Endothelial cell of umbilical vein (primary cell): ENCODE results near the gene ZBTB39.

Experiments used
- CTCF ChIP-seq, 2 donors: IDR thresholded peaks; 1 replicate in 1 of 2; 2 replicates in 1 of 2; pipeline ENCODE4 v1.5.1; 2011; ENCODE audit warnings: low read length in 2 of 2, mild to moderate bottlenecking in 2 of 2, moderate library complexity in 2 of 2, control low read depth in 1 of 2, inconsistent platforms in 1 of 2, low read depth in 1 of 2; ENCODE audit not compliant: insufficient read depth in 1 of 2; ENCODE audit errors: extremely low read depth in 1 of 2
- EZH2 ChIP-seq: IDR thresholded peaks from 2 replicates; pipeline ENCODE4 v1.6.1; 2012; ENCODE audit warnings: borderline replicate concordance, low read depth, mild to moderate bottlenecking, moderate library complexity, low read length, inconsistent platforms; ENCODE audit not compliant: severe bottlenecking
- MAX ChIP-seq: IDR thresholded peaks from 2 replicates; pipeline ENCODE4 v1.6.1; 2011; ENCODE audit not compliant: insufficient read depth, insufficient read length

- TF ChIP-seq MAX (no peak), EZH2 (no peak), CTCF (IDR thresholded peaks at IDR 0.05; ENCODE audit: extremely low read depth in 1 of 2, insufficient read depth in 1 of 2, low read depth in 1 of 2, low read length in 2 of 2) (no peak)
These were observed 19.3 kb downstream of the ZBTB39 start for GRCh38 chr12:56987011-56987410.
